Adrenal gland (tissue), 5 donors: ENCODE data around the gene CDK11A.

Experiments used
- POLR2A ChIP-seq, 2 donors: fragments of 450-650 bp; IDR thresholded peaks; one replicate each; pipeline ENCODE4 v1.6.1; 2017; ENCODE audit warnings: antibody characterized with exemption in 2 of 2, mild to moderate bottlenecking in 2 of 2, moderate library complexity in 1 of 2
- TF ChIP-seq, protein P1 (sequence below), 6 experiments: fragments of 450-650 bp in 4 of 6; fragments of 200-600 bp in 2 of 6; sonication (generic) in 1 of 6; IDR thresholded peaks; 1 replicate in 5 of 6; 2 replicates in 1 of 6; pipeline versions ENCODE4 v1.5.1 to v1.8.0; 2016 to 2021; ENCODE audit warnings: antibody characterized with exemption in 6 of 6, mild to moderate bottlenecking in 2 of 6, moderate library complexity in 1 of 6
- donor health status: DM: no; HTN: no; CAD: no.

DNA sequence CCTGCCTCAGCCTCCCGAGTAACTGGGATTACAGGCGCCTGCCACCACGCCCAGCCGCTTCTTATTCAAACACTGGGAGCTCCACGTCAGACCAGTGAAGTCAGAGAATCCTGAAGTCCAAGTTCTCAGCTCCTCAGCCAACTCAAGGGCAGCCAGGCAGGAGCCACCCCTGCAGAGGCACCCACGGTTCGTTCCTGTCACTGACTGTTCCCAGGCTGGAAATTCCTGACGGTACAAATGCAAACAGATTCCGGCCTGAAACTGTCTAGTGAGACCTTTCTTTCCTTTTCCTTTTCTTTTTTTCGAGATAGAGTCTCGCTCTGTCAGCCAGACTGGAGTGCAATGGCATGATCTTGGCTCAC, 43.3 kb downstream of the CDK11A start:
- TF ChIP-seq, protein P1, sequence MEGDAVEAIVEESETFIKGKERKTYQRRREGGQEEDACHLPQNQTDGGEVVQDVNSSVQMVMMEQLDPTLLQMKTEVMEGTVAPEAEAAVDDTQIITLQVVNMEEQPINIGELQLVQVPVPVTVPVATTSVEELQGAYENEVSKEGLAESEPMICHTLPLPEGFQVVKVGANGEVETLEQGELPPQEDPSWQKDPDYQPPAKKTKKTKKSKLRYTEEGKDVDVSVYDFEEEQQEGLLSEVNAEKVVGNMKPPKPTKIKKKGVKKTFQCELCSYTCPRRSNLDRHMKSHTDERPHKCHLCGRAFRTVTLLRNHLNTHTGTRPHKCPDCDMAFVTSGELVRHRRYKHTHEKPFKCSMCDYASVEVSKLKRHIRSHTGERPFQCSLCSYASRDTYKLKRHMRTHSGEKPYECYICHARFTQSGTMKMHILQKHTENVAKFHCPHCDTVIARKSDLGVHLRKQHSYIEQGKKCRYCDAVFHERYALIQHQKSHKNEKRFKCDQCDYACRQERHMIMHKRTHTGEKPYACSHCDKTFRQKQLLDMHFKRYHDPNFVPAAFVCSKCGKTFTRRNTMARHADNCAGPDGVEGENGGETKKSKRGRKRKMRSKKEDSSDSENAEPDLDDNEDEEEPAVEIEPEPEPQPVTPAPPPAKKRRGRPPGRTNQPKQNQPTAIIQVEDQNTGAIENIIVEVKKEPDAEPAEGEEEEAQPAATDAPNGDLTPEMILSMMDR (IDR thresholded peaks at IDR 0.05), result no peak
- no peak for TF ChIP-seq POLR2A (IDR thresholded peaks at IDR 0.05)
